ENCODE results near the gene BAIAP2.

GRCh38 chr17:81048827-81049371 lies 13.9 kb downstream of the BAIAP2 start:
- no peak for TF ChIP-seq CTCF (IDR thresholded peaks at IDR 0.05)
- no peak for TF ChIP-seq POLR2AphosphoS5 (IDR thresholded peaks at IDR 0.05)
- TF ChIP-seq POLR2A (IDR thresholded peaks at IDR 0.05), result no peak

All from breast epithelium (tissue), 3 donors.